GM21576 (cell line): ENCODE measurements around the gene CDH5.

ENCODE experiments used
- ATAC-seq: cut with Tn5 transposase; IDR thresholded peaks from one replicate; pipeline ENCODE4 v1.9.1; 2021; ENCODE audit warnings: mild to moderate bottlenecking, moderate library complexity; ENCODE audit not compliant: unreplicated experiment

The CDH5 gene

GRCh38 chr16:66390346-66391108, 24.0 kb downstream of the CDH5 start:
- no peak for ATAC-seq

GRCh38 chr16:66391726-66392670, 25.5 kb downstream of the CDH5 start:
- ATAC-seq: no peak

GRCh38 chr16:66395806-66396555, 29.5 kb downstream of the CDH5 start:
- ATAC-seq: no peak

- no peak for ATAC-seq
These were observed 31.4 kb downstream of the CDH5 start for GRCh38 chr16:66397736-66398433.

- no peak for ATAC-seq
These were observed 32.5 kb downstream of the CDH5 start for GRCh38 chr16:66399031-66399430.

GRCh38 chr16:66399930-66400329, 33.4 kb downstream of the CDH5 start:
- no peak for ATAC-seq

- ATAC-seq: no peak
These were observed 34.3 kb downstream of the CDH5 start for GRCh38 chr16:66400503-66401380.

GRCh38 chr16:66401610-66402009, 35.1 kb downstream of the CDH5 start:
- ATAC-seq: no peak

- no peak for ATAC-seq
These were observed 35.7 kb downstream of the CDH5 start for GRCh38 chr16:66402166-66402565.

GRCh38 chr16:66402591-66403230, 36.2 kb downstream of the CDH5 start:
- ATAC-seq: no peak

- no peak for ATAC-seq
These were observed 37.1 kb downstream of the CDH5 start for GRCh38 chr16:66403531-66404145.

GRCh38 chr16:66405057-66405783, 38.7 kb downstream of the CDH5 start:
- no peak for ATAC-seq

GRCh38 chr16:66406534-66407221, 40.2 kb downstream of the CDH5 start:
- peak; percentile 82 for ATAC-seq

GRCh38 chr16:66408163-66409048, 41.9 kb downstream of the CDH5 start:
- no peak for ATAC-seq

- no peak for ATAC-seq
These were observed 42.7 kb downstream of the CDH5 start for GRCh38 chr16:66409156-66409555.

GRCh38 chr16:66412182-66412581, 45.7 kb downstream of the CDH5 start:
- ATAC-seq: no peak
